ENCODE results near the gene NRSN1.

DNA sequence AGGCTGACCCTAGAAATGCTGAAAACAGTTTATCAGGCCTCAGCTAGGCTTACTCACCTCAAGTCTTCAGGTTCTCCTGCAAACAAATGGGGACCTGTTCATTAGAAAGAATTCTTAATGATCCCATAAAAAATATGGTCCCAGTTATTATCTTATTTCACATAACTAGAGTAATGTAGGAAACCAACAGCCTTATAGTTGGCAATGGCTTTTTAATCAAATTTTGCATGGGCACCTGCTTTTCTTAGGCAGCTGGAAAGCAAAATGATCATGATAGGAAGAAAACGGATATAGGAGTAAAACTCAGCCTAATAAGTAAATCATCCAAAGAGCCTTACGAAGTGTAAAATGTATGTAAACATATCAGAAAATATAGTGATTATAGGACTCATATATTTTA is 1.3 kb downstream of the NRSN1 start:
- TF ChIP-seq, protein P1, sequence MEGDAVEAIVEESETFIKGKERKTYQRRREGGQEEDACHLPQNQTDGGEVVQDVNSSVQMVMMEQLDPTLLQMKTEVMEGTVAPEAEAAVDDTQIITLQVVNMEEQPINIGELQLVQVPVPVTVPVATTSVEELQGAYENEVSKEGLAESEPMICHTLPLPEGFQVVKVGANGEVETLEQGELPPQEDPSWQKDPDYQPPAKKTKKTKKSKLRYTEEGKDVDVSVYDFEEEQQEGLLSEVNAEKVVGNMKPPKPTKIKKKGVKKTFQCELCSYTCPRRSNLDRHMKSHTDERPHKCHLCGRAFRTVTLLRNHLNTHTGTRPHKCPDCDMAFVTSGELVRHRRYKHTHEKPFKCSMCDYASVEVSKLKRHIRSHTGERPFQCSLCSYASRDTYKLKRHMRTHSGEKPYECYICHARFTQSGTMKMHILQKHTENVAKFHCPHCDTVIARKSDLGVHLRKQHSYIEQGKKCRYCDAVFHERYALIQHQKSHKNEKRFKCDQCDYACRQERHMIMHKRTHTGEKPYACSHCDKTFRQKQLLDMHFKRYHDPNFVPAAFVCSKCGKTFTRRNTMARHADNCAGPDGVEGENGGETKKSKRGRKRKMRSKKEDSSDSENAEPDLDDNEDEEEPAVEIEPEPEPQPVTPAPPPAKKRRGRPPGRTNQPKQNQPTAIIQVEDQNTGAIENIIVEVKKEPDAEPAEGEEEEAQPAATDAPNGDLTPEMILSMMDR (IDR thresholded peaks at IDR 0.05; ENCODE audit: low read depth, low read length, poor library complexity, severe bottlenecking), result no peak
- no peak for TF ChIP-seq EZH2phosphoT487 (IDR thresholded peaks at IDR 0.05; ENCODE audit: borderline replicate concordance, low read length)
